ENCODE data around the gene FAM50B.
"Not testable (repeated sequence)": the region's sequence is repeated elsewhere in the genome, so short reads cannot be mapped to it uniquely, and the experiment has no call there.

FAM50B gene

GRCh38 chr6:3859878-3860552, 10.8 kb downstream of the FAM50B start:
- Histone ChIP-seq H3K27ac (ENCODE audit: low read depth, low read length) (no peak overlapping the region), H3K9ac (ENCODE audit: low read length) (no peak overlapping the region), H2AFZ (ENCODE audit: low read depth, low read length, severe bottlenecking) (no peak overlapping the region)

DNA sequence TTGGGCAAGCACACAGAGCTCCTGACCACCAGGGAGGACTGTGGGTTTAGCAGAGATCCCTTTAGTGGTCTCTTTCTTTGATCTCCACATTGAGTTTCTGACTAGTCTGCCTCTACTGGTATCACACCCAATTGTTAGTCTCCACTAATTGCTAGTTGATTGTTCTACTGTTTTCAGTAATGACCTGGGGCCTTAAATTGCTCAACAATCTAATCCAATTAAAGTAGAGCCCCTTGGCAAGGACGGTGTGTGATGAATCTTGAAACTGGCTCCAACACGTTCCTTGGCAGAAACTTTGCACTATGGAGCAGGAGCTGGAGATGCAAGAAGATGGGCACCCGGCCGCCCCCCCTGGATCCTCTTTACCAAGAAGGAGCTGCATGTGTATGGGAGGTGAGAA, 12.3 kb downstream of the FAM50B start:
- no peaks in the 10 kb centered on the region for H3K27me3 ChIP-seq (ENCODE audit: low read length)
- no peak overlapping the region for H3K4me3 ChIP-seq (ENCODE audit: insufficient read depth, low read length, poor library complexity, severe bottlenecking)
- no peak overlapping the region for H2AFZ ChIP-seq (ENCODE audit: low read depth, low read length, severe bottlenecking)
- no peaks in the 10 kb centered on the region for H3K36me3 ChIP-seq (ENCODE audit: low read length)
- TF ChIP-seq EZH2phosphoT487 (conservative IDR thresholded peaks at IDR 0.05; ENCODE audit: low read length) = no peak
- no peak for TF ChIP-seq CTCF (IDR thresholded peaks at IDR 0.05; ENCODE audit: insufficient read depth, low read length, poor library complexity, severe bottlenecking)
- H3K9me3 ChIP-seq (ENCODE audit: insufficient read depth, low read length) = no peaks in the 10 kb centered on the region
- H3K27ac ChIP-seq (ENCODE audit: low read depth, low read length) = no peak overlapping the region
- no peaks in the 10 kb centered on the region for H3K9me2 ChIP-seq (replicated peaks; ENCODE audit: insufficient read depth, low read length)
- no peak overlapping the region for H3K4me2 ChIP-seq (ENCODE audit: low read depth, low read length, poor library complexity, severe bottlenecking)
- no peaks in the 10 kb centered on the region for H3K79me2 ChIP-seq (ENCODE audit: insufficient read depth, low read length)
- H3K9ac ChIP-seq (ENCODE audit: low read length) = no peak overlapping the region
- no peaks in the 10 kb centered on the region for H3F3A ChIP-seq (ENCODE audit: insufficient read depth)
- H4K20me1 ChIP-seq (ENCODE audit: low read depth, low read length) = no peaks in the 10 kb centered on the region

More at GRCh38 chr6:3859878-3860552, 10.8 kb downstream of the FAM50B start:
- H3K36me3 ChIP-seq (ENCODE audit: low read length) = no peaks in the 10 kb centered on the region
- no peak overlapping the region for H3K4me2 ChIP-seq (ENCODE audit: low read depth, low read length, poor library complexity, severe bottlenecking)
- H3K4me3 ChIP-seq (ENCODE audit: insufficient read depth, low read length, poor library complexity, severe bottlenecking) = no peak overlapping the region
- no peaks in the 10 kb centered on the region for H3K27me3 ChIP-seq (ENCODE audit: low read length)
- H3K9me2 ChIP-seq (replicated peaks; ENCODE audit: insufficient read depth, low read length) = no peaks in the 10 kb centered on the region
- H3K79me2 ChIP-seq (ENCODE audit: insufficient read depth, low read length) = no peaks in the 10 kb centered on the region
- no peak for TF ChIP-seq EZH2phosphoT487 (conservative IDR thresholded peaks at IDR 0.05; ENCODE audit: low read length)
- TF ChIP-seq CTCF (IDR thresholded peaks at IDR 0.05; ENCODE audit: insufficient read depth, low read length, poor library complexity, severe bottlenecking) = no peak
- no peaks in the 10 kb centered on the region for H4K20me1 ChIP-seq (ENCODE audit: low read depth, low read length)
- H3F3A ChIP-seq (ENCODE audit: insufficient read depth) = no peaks in the 10 kb centered on the region
- H3K9me3 ChIP-seq (ENCODE audit: insufficient read depth, low read length) = no peaks in the 10 kb centered on the region

GRCh38 chr6:3862038-3862437, 12.9 kb downstream of the FAM50B start:
- no peaks in the 10 kb centered on the region for H4K20me1 ChIP-seq (ENCODE audit: low read depth, low read length)
- no peak for TF ChIP-seq EZH2phosphoT487 (conservative IDR thresholded peaks at IDR 0.05; ENCODE audit: low read length)
- no peak for TF ChIP-seq CTCF (IDR thresholded peaks at IDR 0.05; ENCODE audit: insufficient read depth, low read length, poor library complexity, severe bottlenecking)

DNA sequence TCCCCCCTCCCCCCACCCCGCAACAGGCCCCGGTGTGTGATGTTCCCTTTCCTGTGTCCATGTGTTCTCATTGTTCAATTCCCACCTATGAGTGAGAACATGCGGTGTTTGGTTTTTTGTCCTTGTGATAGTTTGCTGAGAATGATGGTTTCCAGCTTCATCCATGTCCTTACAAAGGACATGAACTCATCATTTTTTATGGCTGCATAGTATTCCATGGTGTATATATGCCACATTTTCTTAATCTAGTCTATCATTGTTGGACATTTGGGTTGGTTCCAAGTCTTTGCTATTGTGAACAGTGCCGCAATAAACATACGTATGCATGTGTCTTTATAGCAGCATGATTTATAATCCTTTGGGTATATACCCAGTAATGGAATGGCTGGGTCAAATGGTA, 14.1 kb downstream of the FAM50B start:
- H3K27ac ChIP-seq (ENCODE audit: low read depth, low read length); H3K36me3 ChIP-seq (ENCODE audit: low read length); H3K9me3 ChIP-seq (ENCODE audit: insufficient read depth, low read length); H3K4me3 ChIP-seq (ENCODE audit: insufficient read depth, low read length, poor library complexity, severe bottlenecking); H3K79me2 ChIP-seq (ENCODE audit: insufficient read depth, low read length); H3K4me2 ChIP-seq (ENCODE audit: low read depth, low read length, poor library complexity, severe bottlenecking); H3F3A ChIP-seq (ENCODE audit: insufficient read depth); H2AFZ ChIP-seq (ENCODE audit: low read depth, low read length, severe bottlenecking); H3K9me2 ChIP-seq (replicated peaks; ENCODE audit: insufficient read depth, low read length); H3K9ac ChIP-seq (ENCODE audit: low read length); H3K27me3 ChIP-seq (ENCODE audit: low read length); H4K20me1 ChIP-seq (ENCODE audit: low read depth, low read length): not testable (repeated sequence)

More at GRCh38 chr6:3862038-3862437, 12.9 kb downstream of the FAM50B start:
- Histone ChIP-seq H3K9me3 (ENCODE audit: insufficient read depth, low read length) (no peaks in the 10 kb centered on the region), H3K27ac (ENCODE audit: low read depth, low read length) (no peak overlapping the region), H3K4me2 (ENCODE audit: low read depth, low read length, poor library complexity, severe bottlenecking) (no peak overlapping the region), H3K36me3 (ENCODE audit: low read length) (no peaks in the 10 kb centered on the region), H3K27me3 (ENCODE audit: low read length) (no peaks in the 10 kb centered on the region), H3K79me2 (ENCODE audit: insufficient read depth, low read length) (no peaks in the 10 kb centered on the region), H3K9me2 (replicated peaks; ENCODE audit: insufficient read depth, low read length) (no peaks in the 10 kb centered on the region), H2AFZ (ENCODE audit: low read depth, low read length, severe bottlenecking) (no peak overlapping the region), H3K9ac (ENCODE audit: low read length) (no peak overlapping the region), H3F3A (ENCODE audit: insufficient read depth) (no peaks in the 10 kb centered on the region), H3K4me3 (ENCODE audit: insufficient read depth, low read length, poor library complexity, severe bottlenecking) (no peak overlapping the region)

Measured in SU-DHL-6 (cell line).